Kidney (tissue), 14 donors: ENCODE data around the gene KNDC1. TPM values are rescaled to one million over a fixed set of nuclear protein-coding genes. Genes with fewer than 3 reads are reported as not detected.

ENCODE experiments used
- DNase-seq, 5 donors: peaks; one replicate each; pipeline ENCODE4 v3.0.0-alpha.2; 2013 to 2020
- FAIRE-seq: peaks from 2 replicates; lab custom pipeline; 2012; peaks lifted over from hg19 to GRCh38; lab: Jason Lieb, UNC
- H3K27ac ChIP-seq, 2 donors: one replicate each; pipeline ENCODE4 v1.7.0; 2013; ENCODE audit warnings: low read depth in 2 of 2, low read length in 2 of 2, inconsistent platforms in 1 of 2
- H3K27me3 ChIP-seq: one replicate; pipeline ENCODE4 v1.7.1; 2013; ENCODE audit warnings: low read length, inconsistent platforms; ENCODE audit not compliant: control insufficient read depth, insufficient read depth
- H3K36me3 ChIP-seq, 3 donors: one replicate each; pipeline versions ENCODE4 v1.7.0 to v1.7.1; 2013; ENCODE audit warnings: low read length in 3 of 3, control low read depth in 1 of 3, inconsistent platforms in 1 of 3; ENCODE audit not compliant: insufficient read depth in 3 of 3, control insufficient read depth in 2 of 3
- H3K4me1 ChIP-seq, 3 donors: one replicate each; pipeline versions ENCODE4 v1.7.0 to v1.7.1; 2013; ENCODE audit warnings: low read length in 3 of 3, inconsistent platforms in 1 of 3, low read depth in 1 of 3; ENCODE audit not compliant: control insufficient read depth in 2 of 3, insufficient read depth in 2 of 3
- H3K4me3 ChIP-seq, 3 donors: one replicate each; pipeline versions ENCODE4 v1.7.0 to v1.8.1; 2013; ENCODE audit warnings: low read length in 3 of 3, control low read depth in 1 of 3, inconsistent platforms in 1 of 3
- H3K9ac ChIP-seq, 3 donors: one replicate each; pipeline versions ENCODE4 v1.7.0 to v1.7.1; 2013; ENCODE audit warnings: low read length in 3 of 3, control low read depth in 1 of 3, inconsistent platforms in 1 of 3
- H3K9me3 ChIP-seq, 3 donors: one replicate each; pipeline versions ENCODE4 v1.7.0 to v1.7.1; 2013; ENCODE audit warnings: low read length in 3 of 3, control low read depth in 1 of 3, inconsistent platforms in 1 of 3; ENCODE audit not compliant: control insufficient read depth in 2 of 3, insufficient read depth in 1 of 3
- intact Hi-C: fragments of 100-400 bp; cut with DNase I; formaldehyde crosslinking; loops from one replicate; pipeline ENCODE4 v1.11.1; 2022
- polyA plus RNA-seq: library from polyadenylated mRNA; stranded (reverse); fragments of 350-450 nt; fragmentation: Illumina TruSeq; extraction: RNeasy Lipid Tissue Mini Kit (QIAGEN cat#74804); gene quantifications from one replicate; pipeline ENCODE4 v1.2.3, GENCODE V29; 2014; ENCODE audit warnings: low read depth, low replicate concordance; ENCODE audit not compliant: insufficient read depth
- total RNA-seq: library from RNA; stranded (reverse); fragmentation: NEBNext Ultra II Directional; extraction: Animal tissue kit (Norgen Biotek cat#: 25700); gene quantifications from one replicate; pipeline ENCODE4 v1.2.1, GENCODE V29; 2021
- TF ChIP-seq, protein P1 (sequence below): IDR thresholded peaks from 3 replicates; pipeline ENCODE4 v1.5.1; 2012; ENCODE audit warnings: mild to moderate bottlenecking, moderate library complexity, borderline replicate concordance; ENCODE audit not compliant: insufficient read depth; ENCODE audit errors: extremely low read depth
- donor health status: control.
- donor health status: control.
- donor health status: control.
- donor health status: control.
- donor health status: control.
- donor health status: DM: yes; HTN: yes; CAD: no.
- donor health status: Normal renal cell carcinoma (clear cell type).

Gene KNDC1
- total and polyA plus RNA-seq, 2 donors from 2014 or later: 0.43 to 8.7 TPM

DNA sequence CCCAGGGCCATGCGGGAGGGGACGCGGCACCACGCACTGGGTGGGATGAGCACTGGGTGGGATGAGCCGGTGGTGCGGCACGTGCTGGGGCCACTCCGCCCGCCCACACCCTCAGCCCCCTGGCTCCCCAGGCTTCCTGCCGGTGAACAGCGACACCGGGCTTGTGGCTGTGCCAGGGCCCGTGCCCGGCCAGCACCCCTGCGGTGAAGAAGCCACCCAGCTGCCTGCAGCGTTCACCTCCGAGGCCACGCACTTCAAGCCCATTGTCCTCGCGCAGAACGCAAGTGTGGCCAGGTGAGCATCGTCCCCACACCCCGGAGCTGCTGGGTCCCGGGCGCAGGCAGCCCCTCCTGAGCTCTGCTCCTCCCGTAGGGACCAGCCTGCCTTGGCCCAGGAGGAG lies 38.2 kb downstream of the KNDC1 start:
- TF ChIP-seq, protein P1, sequence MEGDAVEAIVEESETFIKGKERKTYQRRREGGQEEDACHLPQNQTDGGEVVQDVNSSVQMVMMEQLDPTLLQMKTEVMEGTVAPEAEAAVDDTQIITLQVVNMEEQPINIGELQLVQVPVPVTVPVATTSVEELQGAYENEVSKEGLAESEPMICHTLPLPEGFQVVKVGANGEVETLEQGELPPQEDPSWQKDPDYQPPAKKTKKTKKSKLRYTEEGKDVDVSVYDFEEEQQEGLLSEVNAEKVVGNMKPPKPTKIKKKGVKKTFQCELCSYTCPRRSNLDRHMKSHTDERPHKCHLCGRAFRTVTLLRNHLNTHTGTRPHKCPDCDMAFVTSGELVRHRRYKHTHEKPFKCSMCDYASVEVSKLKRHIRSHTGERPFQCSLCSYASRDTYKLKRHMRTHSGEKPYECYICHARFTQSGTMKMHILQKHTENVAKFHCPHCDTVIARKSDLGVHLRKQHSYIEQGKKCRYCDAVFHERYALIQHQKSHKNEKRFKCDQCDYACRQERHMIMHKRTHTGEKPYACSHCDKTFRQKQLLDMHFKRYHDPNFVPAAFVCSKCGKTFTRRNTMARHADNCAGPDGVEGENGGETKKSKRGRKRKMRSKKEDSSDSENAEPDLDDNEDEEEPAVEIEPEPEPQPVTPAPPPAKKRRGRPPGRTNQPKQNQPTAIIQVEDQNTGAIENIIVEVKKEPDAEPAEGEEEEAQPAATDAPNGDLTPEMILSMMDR: no peak
- no peak for FAIRE-seq
- peak in 1 of 5 donors; percentile 65 for DNase-seq

DNA sequence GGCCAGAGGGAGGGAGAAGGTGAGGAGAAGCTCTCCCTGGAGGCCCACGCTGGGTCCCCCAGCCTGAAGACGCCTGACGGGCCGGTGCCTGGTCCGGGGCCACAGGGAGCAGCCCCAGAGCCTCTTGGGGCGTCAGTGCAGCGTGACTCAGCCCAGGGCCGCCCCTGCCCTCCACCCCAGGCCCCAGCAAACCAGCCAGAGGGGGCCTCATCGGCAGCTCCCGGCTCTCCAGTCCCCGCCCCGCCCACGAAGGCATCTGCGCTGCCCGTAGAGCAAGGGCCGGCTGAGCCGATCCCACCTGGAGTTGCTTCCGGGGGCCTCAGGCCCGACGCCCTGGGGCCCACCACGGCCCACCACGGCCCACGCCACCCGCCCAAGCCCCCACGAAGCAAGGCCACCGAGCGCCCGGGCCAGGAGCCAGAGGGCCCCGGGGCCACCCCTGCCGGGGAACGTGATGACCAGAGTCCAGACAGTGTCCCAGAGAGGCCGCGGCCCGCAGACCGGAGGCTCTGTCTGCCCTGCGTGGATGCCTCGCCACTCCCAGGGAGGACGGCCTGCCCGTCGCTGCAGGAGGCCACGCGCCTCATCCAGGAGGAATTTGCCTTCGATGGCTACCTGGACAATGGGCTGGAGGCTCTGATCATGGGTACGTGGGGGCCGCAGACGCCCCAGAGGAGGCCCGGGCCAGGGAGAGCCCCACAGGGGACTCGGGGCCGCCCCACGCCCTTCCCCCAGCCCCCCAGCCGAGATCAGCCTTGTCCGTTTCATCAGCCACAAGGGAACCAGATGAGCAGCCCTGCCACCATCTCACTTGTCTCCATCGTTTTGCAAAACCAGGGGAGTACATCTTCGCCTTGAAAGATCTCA lies 38.8 kb downstream of the KNDC1 start:
- Histone ChIP-seq H3K4me3 (no peak overlapping the region), H3K27ac (no peak overlapping the region), H3K4me1 (no peaks in the 10 kb centered on the region), H3K27me3 (no peaks in the 10 kb centered on the region), H3K9me3 (no peaks in the 10 kb centered on the region), H3K36me3 (no peaks in the 10 kb centered on the region), H3K9ac (no peak overlapping the region)
- TF ChIP-seq, protein P1: no peak
- intact Hi-C loops: no loop called here
- FAIRE-seq (no peak), DNase-seq (peak in 1 of 5 donors; percentile 67)

More for the DNA sequence above, 38.2 kb downstream of the KNDC1 start:
- Histone ChIP-seq H3K9me3 (no peaks in the 10 kb centered on the region), H3K4me3 (no peak overlapping the region), H3K4me1 (no peaks in the 10 kb centered on the region), H3K9ac (no peak overlapping the region), H3K27ac (no peak overlapping the region), H3K36me3 (no peaks in the 10 kb centered on the region), H3K27me3 (no peaks in the 10 kb centered on the region)
- intact Hi-C loops: no loop called here

DNA sequence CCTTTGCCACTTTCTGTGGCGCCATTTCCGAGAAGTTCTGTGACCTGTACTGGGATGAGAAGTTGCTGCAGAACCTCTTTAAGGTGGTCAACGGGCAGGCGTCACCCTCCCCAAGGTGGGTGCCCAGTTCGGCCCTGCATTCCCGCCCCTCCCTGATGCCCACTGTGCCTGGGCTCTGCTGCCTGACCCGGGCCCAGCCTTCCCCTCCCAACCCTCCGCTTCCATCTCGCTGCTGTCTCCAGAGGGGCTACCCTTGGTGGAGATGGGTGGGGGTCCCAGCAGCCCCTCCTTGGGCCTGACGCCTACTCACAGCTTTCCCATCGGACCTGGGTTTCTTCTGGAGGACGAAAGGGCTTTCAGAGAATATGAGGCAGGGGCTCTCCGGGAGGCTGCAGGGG lies 39.5 kb downstream of the KNDC1 start:
- no peaks in the 10 kb centered on the region for H3K9me3 ChIP-seq
- H3K36me3 ChIP-seq: no peaks in the 10 kb centered on the region
- intact Hi-C loops: no loop called here
- no peak overlapping the region for H3K9ac ChIP-seq
- no peak overlapping the region for H3K4me3 ChIP-seq
- no peak for FAIRE-seq
- H3K27me3 ChIP-seq: no peaks in the 10 kb centered on the region
- no peak overlapping the region for H3K27ac ChIP-seq
- DNase-seq: peak in 1 of 5 donors; percentile 49
- H3K4me1 ChIP-seq: no peaks in the 10 kb centered on the region
- TF ChIP-seq, protein P1: no peak
